GM19035 (cell line): ENCODE measurements around the gene SLC25A12.

Experiments used
- ATAC-seq: cut with Tn5 transposase; IDR thresholded peaks from one replicate; pipeline ENCODE4 v1.9.1; 2021; ENCODE audit not compliant: unreplicated experiment

SLC25A12 gene

DNA sequence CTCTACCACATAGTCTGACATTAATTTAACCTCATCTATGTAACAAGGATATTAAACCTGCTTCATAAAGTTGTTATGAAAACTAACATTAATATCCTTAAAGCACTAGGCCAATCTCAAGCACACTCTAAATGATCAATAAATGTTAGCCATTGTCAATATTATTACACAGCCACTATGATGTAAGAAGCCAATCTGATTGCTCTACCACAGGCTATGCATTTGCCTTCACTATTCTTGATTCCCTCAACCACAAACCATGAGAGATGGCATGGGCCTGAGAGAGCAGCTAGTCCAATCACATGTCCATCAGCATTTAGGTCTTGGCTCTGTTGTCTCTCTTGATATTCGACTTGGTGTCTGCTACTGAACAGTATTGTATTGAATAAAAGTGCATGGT lies 4.2 kb downstream of the SLC25A12 start:
- no peak for ATAC-seq

GRCh38 chr2:171889333-171889732 lies 4.7 kb downstream of the SLC25A12 start:
- ATAC-seq, result no peak

DNA sequence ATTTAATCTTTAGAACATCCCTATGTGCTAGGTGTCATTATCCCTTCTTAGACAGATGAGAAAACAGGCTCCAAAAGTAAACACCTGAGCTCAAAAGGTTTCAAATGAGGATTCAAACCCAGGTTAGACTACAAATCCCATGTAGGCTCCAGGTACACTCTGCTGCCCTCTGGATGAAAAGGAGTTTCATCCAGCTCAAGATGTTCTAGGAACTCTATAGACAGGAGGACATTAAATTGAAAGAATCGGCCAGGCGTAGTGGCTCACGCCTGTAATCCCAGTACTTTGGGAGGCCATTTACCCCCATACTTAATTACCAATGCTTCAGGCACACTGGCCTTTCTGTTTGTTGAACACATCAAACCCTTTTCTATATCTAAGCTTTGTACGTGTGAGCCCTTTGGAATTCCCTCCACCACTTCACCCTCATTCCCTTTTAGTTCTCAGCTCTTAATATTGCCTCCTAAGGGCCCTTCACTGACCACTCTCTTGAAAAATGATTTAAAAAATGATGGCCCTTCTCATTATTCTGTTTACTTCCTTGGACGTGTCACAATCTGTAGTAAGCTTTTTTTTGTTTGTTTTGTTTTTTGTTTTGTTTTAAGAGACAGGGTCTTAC lies 10.7 kb downstream of the SLC25A12 start:
- ATAC-seq, result no peak

DNA sequence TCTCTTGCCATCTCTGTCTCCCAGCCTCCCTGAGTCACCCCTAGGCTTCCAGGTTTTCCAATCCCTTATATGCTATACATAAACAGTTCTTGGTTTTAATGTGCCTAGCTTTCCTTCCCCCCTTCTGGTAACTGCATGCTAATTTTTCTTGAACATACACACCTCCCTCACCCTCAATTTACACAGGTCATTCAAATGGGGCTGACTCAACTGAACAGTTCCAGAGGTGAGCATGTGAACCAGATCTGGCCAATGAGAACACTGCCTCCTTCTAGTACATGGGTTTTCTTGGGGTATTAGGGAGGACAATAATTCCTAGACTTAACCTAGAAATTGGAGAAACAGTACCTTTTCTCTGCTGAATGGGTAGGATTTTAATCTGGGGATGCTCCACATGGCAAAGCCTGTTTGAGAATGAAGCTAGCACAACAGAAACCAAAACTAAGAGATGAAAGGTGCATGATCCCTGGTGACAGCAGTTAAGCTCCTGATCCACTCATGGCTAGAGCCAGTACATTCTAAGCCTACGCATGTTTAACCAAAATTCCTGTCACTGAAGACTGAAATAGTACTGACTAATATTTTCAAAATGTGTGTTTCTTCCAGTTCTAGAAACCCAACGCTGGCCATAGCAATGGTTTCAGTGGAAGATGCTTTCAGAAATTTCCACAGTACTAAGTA lies 11.8 kb downstream of the SLC25A12 start:
- no peak for ATAC-seq

- ATAC-seq, result no peak
These were observed 13.3 kb downstream of the SLC25A12 start for GRCh38 chr2:171880774-171881173.

DNA sequence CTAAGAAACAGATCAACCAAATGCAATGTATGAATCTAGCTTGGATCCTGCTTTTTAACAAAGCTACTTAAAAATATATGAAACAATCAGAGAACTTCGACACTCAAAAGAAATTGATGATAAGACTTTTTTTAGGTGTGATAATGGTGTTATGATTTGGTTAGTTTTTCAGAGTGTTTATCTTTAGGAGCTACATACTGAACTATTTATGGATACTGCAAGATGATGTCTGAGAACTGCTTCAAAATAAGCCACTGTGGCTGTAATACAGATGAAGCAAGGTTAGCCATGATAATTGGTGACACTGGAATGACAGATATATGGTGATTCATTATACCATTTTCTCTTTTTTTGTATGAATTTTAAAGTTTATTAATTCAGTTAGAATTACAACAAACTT lies 14.2 kb downstream of the SLC25A12 start:
- no peak for ATAC-seq

DNA sequence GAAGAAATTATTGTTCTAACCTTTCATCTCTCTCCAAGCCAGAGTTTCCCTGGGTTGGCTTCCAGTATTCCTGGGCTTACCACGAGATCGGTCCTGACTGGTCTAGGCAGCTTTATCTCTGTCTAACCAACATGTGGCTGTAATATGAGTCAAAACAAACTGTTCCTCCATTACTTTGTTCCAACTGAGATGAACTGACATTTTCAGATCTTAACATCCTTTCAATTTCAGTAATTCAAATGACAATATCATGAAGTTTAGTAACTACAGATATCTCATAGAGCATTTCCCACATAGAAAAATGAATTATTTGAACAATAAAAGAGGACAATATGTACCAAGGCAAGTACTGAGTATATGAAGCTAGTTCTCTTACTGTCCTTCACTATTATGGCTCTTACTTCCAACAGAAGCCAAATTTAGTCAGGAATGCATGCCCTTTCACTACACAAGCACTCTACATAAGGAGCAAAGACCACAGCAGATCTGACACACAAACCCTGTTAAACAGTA lies 15.5 kb downstream of the SLC25A12 start:
- no peak for ATAC-seq

- ATAC-seq, result no peak
These were observed 19.1 kb downstream of the SLC25A12 start for GRCh38 chr2:171874963-171875362.

DNA sequence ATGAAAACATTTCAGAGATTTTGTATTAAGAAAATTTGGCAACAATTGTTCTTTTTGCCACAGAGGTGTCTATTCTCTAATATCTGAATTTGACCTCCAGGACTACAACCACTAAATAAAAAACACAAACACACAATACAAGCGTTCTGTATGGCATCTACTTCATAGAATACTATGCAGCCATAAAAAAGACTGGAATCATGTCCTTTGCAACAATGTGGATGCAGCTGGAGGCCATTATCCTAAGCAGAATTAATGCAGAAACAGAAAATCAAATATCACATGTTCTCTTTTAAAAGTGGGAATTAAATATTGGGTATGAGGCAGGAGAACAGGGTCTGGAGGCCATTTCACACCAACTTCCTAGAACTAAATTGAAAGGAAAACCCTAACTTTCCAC lies 19.5 kb downstream of the SLC25A12 start:
- ATAC-seq, result no peak

DNA sequence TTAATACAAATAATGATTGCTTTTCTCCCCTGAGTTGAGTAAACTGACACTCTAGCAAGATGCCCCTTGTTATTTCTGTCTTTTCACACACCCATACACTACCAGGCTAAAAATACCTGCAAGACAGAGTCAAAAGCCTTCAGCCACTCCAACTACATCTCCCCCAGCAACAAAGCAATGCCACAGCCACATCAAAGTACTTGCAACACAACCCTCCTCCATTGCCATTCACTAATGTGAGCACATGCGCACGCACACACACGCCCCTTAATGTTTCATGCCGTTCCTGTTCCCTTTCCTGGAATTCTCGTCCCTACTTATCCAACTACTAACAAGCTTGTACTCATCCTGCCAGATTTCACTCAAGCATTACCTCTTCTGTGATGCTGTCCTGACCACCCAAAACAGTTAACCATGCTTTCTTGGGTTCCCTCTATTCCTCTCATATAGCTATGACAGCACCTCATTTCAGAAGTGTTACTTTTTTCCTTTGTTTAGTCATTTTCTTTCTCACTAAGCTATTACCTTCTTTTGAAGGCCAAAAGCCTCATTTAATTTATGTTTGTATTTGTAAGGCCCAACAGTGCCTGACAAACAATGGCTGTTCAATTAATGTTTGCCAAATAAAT lies 29.6 kb downstream of the SLC25A12 start:
- no peak for ATAC-seq

- no peak for ATAC-seq
These were observed 31.5 kb downstream of the SLC25A12 start for GRCh38 chr2:171862501-171862900.

DNA sequence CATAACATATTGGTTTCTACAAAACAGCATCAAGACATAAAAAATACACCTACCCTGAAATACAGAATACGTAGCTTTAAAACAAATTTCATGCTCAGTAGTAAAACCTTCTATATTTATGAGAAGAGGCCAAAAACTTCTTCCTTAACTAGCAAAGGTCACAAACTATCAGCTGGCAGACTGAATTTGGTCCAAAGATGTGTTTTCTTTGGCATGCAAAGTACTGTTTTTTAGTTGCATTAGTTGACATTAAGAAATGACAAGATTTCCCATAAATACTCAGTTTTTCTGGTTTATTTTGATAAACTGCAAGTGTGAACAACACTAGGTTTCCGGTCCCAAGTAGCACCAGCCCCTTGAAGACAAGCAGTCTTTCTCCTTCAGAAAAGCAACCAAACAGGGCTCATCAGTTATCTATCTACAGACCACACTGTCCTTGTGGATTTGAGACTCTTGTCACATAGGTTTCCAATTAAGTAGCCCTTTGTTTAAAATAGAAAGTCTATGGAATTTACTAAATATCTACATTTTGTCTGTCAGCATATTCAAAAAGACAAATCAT lies 35.6 kb downstream of the SLC25A12 start:
- no peak for ATAC-seq

DNA sequence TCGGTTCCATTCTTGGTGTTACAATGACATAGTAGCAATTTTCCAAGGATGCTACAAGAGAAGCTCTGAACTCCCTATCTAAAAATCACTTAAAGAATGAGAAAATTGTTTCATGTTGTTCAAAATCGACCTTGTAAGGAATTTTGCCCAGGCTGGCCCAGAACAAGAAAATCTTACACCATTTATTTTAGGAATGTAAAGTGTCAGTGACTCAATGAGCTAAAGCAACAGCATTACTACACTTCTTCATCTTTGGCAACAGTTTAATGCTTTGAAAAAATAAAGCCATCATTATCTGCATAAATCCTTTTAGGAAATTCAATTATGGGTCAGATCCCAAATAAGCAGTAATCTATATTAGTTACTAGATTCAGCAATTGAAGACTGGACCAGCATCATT lies 38.6 kb downstream of the SLC25A12 start:
- no peak for ATAC-seq

DNA sequence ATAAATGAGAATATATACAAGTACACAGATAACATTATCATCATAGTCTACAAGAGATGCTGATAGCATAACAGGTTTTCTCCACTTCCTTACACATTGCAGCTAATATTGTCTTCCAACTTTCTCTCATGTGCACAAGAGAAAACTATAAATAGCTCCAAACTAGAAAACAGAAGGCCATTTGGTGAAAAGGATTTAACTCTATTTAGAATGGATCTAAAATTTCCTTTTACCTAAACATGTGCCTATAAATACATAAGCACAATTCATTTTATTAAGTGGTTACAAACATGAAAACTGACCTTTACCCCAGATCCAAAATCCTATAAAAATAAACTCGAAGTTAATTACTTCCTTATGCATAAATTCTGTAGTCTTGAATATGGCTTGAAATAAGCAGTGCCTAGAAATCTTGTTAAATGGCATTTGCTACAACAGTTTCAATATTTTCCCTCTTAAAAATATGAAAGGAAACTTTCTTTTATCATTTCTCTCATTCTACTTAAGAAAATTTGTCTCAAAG lies 41.6 kb downstream of the SLC25A12 start:
- ATAC-seq, result no peak

DNA sequence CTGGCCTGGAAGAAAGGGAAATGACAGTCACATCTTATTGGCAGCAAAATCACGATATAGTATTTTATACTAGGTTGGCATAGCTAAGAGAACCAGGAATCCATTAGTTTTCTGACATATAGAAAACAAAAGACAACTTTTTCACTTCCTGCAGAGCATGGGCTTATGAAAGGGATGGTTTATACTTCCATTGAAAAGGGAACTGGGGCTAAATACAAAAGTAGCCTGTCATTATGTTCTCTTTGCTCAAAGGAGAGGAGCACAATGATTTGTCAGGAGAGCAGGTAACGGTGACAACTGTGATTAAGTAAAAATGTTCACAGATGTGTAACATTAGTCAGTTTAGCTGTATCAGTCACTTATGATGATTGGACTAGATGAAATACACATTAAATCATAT lies 46.4 kb downstream of the SLC25A12 start:
- no peak for ATAC-seq

DNA sequence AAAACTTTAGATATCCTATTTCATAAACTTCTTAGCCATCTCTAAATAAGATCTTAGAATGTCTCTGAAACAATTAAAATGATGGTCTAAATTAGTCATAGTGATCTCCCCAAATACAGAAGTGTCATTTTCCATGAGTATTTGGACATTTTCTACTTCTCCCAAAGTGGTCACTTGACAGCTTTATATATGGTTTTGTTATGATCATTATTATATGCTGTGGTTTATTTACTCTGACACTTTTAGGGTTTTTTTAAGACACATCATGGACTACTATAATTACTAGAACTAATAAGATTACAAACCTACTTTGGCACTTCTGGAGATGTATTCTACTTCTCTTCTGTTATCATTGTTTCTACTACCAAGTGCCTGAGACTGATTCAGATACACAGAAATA lies 47.1 kb downstream of the SLC25A12 start:
- ATAC-seq, result no peak

- no peak for ATAC-seq
These were observed 52.0 kb downstream of the SLC25A12 start for GRCh38 chr2:171841996-171842395.

DNA sequence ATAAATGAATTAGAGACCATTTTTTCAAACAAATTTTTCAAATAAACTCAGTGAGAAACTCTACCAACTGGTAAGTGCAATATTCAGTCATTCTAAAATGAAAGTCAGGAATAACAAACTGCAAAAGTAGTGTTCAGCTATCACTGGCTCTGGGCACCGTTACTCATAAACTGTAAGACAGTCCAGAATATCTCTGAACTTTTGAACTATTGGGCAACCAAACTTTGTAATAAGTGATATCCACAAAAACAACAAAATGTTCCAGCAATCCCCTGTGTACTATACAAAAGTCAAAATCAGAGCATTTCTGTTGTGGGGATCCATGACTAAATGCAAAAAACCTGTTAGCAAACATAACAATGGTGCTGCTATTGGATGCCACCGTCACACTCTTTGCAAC lies 56.3 kb downstream of the SLC25A12 start:
- no peak for ATAC-seq

GRCh38 chr2:171836146-171836910 lies 57.7 kb downstream of the SLC25A12 start:
- ATAC-seq, result no peak

DNA sequence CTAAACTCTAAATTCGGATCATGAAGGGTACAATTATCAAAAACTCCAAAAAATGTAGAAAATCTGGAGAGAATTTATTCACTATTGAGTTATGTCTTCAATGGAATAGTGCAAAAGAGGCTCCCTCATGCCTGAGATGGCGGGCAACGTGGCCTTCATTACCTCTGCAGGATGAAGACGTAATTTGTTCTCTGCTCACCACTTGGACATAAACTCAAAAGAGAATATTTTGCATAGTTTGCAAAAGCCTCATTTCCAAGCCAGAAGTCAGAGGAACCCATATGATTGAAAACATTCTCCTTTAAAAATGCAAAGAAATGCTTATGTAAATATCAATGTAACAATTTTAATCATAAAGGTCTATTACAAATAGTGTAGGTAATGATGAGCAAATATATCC lies 58.7 kb downstream of the SLC25A12 start:
- ATAC-seq, result no peak

DNA sequence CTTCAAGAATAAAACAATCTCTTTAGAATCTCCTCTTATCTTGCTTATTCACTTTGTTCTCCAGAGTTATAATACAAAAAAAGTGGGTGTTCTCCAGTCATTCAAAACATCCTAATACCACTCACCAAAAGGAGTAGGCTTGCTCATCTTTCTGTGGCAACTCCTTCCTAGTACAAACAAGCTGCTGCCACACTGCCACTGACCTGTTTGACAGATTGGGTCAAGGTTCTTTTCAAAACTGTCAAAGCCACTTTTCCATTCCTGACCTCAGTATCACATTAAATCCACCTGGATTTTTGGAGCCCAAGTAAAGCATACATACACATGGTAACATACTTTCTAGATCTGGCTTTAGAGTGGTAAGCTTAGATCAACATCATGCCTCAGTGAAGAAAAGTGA lies 59.8 kb downstream of the SLC25A12 start:
- no peak for ATAC-seq
